ENCODE measurements around the gene TALDO1. TPM values are rescaled to one million over a fixed set of nuclear protein-coding genes. Genes with fewer than 3 reads are reported as not detected.

The TALDO1 gene
- polyA plus RNA-seq, 1 donor from 2014 or later = 156 TPM

- H3K27me3 ChIP-seq (ENCODE audit: insufficient read depth, low read depth, low read length) = no peaks in the 10 kb centered on the region
- no peak overlapping the region for H2AFZ ChIP-seq (ENCODE audit: low read depth, low read length)
- H4K20me1 ChIP-seq (ENCODE audit: insufficient read depth) = no peaks in the 10 kb centered on the region
Observed at GRCh38 chr11:766106-766935, 19.1 kb downstream of the TALDO1 start.

GRCh38 chr11:766936-767210 lies 19.6 kb downstream of the TALDO1 start:
- H3F3A ChIP-seq (ENCODE audit: insufficient read depth, low read length, poor library complexity, severe bottlenecking) = no peaks in the 10 kb centered on the region
- no peaks in the 10 kb centered on the region for H3K9me2 ChIP-seq (ENCODE audit: insufficient read depth, low read length)
- H2AFZ ChIP-seq (ENCODE audit: low read depth, low read length) = no peak overlapping the region
- no peaks in the 10 kb centered on the region for H4K20me1 ChIP-seq (ENCODE audit: insufficient read depth)
- no peaks in the 10 kb centered on the region for H3K9me3 ChIP-seq (ENCODE audit: low read length)
- no peaks in the 10 kb centered on the region for H3K27me3 ChIP-seq (ENCODE audit: insufficient read depth, low read depth, low read length)
- H3K36me3 ChIP-seq (ENCODE audit: insufficient read depth, low read length) = no peaks in the 10 kb centered on the region
- no peaks in the 10 kb centered on the region for H3K79me2 ChIP-seq (replicated peaks; ENCODE audit: insufficient read depth, low read length)
- H3K9ac ChIP-seq (ENCODE audit: low read length) = no peak overlapping the region
- no peak overlapping the region for H3K4me2 ChIP-seq (ENCODE audit: low read length)
- no peak overlapping the region for H3K4me3 ChIP-seq (ENCODE audit: low read length)
- H3K27ac ChIP-seq (ENCODE audit: low read length) = no peak overlapping the region
- TF ChIP-seq MXI1 (conservative IDR thresholded peaks at IDR 0.05; ENCODE audit: poor library complexity, severe bottlenecking) (no peak), TAF1 (IDR thresholded peaks at IDR 0.05; ENCODE audit: low read depth) (no peak), POLR2AphosphoS5 (IDR thresholded peaks at IDR 0.05) (no peak), REST (IDR thresholded peaks at IDR 0.05; ENCODE audit: borderline replicate concordance) (no peak), SMC3 (conservative IDR thresholded peaks at IDR 0.05; ENCODE audit: poor library complexity) (no peak), EZH2 (IDR thresholded peaks at IDR 0.05; ENCODE audit: borderline replicate concordance, insufficient read depth, low read length, poor library complexity, severe bottlenecking) (no peak), EP300 (conservative IDR thresholded peaks at IDR 0.05; ENCODE audit: poor library complexity, severe bottlenecking) (no peak)

More at GRCh38 chr11:766106-766935, 19.1 kb downstream of the TALDO1 start:
- no peak overlapping the region for H3K4me2 ChIP-seq (ENCODE audit: low read length)
- no peak for TF ChIP-seq RAD21 (conservative IDR thresholded peaks at IDR 0.05)
- no peak for TF ChIP-seq SMC3 (conservative IDR thresholded peaks at IDR 0.05; ENCODE audit: poor library complexity)
- no peak for TF ChIP-seq REST (IDR thresholded peaks at IDR 0.05; ENCODE audit: borderline replicate concordance)
- TF ChIP-seq CTCF (IDR thresholded peaks at IDR 0.05; ENCODE audit: poor library complexity, severe bottlenecking) = no peak
- TF ChIP-seq POLR2AphosphoS5 (IDR thresholded peaks at IDR 0.05) = no peak
- TF ChIP-seq EP300 (conservative IDR thresholded peaks at IDR 0.05; ENCODE audit: poor library complexity, severe bottlenecking) = no peak
- no peak for TF ChIP-seq MXI1 (conservative IDR thresholded peaks at IDR 0.05; ENCODE audit: poor library complexity, severe bottlenecking)
- no peak for TF ChIP-seq EZH2 (IDR thresholded peaks at IDR 0.05; ENCODE audit: borderline replicate concordance, insufficient read depth, low read length, poor library complexity, severe bottlenecking)
- TF ChIP-seq TAF1 (IDR thresholded peaks at IDR 0.05; ENCODE audit: low read depth) = no peak
- H3K9ac ChIP-seq (ENCODE audit: low read length) = no peak overlapping the region
- no peaks in the 10 kb centered on the region for H3K9me3 ChIP-seq (ENCODE audit: low read length)
- H3K9me2 ChIP-seq (ENCODE audit: insufficient read depth, low read length) = no peaks in the 10 kb centered on the region
- H3K79me2 ChIP-seq (replicated peaks; ENCODE audit: insufficient read depth, low read length) = no peaks in the 10 kb centered on the region
- no peaks in the 10 kb centered on the region for H3K36me3 ChIP-seq (ENCODE audit: insufficient read depth, low read length)
- no peaks in the 10 kb centered on the region for H3F3A ChIP-seq (ENCODE audit: insufficient read depth, low read length, poor library complexity, severe bottlenecking)
- H3K4me3 ChIP-seq (ENCODE audit: low read length) = no peak overlapping the region
- no peak overlapping the region for H3K27ac ChIP-seq (ENCODE audit: low read length)

All from neural cell (in vitro differentiated cells).